Hindlimb muscle (tissue), 1 donor: ENCODE data around the gene MARF1. TPM values are rescaled to one million over a fixed set of nuclear protein-coding genes. Genes with fewer than 3 reads are reported as not detected.
"Not testable (repeated sequence)": the region's sequence is repeated elsewhere in the genome, so short reads cannot be mapped to it uniquely, and the experiment has no call there.

Experiments
- DNase-seq: peaks from one replicate; pipeline ENCODE4 v3.0.0-alpha.2; 2013
- polyA plus RNA-seq: library from polyadenylated mRNA; unstranded; fragments of 120-200 nt; gene quantifications from one replicate; pipeline ENCODE4 v1.2.1, GENCODE V29; 2013; ENCODE audit not compliant: insufficient read length

Gene MARF1
- 38.6 TPM for polyA plus RNA-seq

- peak; percentile 96 for DNase-seq
Measured at GRCh38 chr16:15643048-15643945, at the start of gene MARF1. Gene MARF1, minus strand, starts transcription at chr16:15643154. Its CDS starts 3,921 bp downstream, at chr16:15639233.

DNA sequence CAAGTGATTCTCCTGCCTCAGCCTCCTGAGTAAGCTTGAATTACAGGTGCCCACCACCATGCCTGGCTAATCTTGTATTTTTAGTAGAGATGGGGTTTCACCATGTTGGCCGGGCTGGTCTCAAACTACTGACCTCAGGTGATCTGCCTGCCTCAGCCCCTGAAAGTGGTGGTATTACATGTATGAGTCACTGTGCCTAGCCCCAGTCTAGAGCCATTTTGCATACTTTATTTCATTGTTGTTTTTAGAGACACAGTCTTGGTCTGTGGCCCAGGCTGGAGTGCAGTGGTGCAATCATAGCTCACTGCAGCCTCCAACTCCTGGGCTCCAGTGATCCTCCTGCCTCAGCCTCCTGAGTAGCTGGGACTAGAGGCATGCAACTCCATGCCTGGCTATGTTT is 49.6 kb upstream of the MARF1 start:
- not testable (repeated sequence) for DNase-seq

DNA sequence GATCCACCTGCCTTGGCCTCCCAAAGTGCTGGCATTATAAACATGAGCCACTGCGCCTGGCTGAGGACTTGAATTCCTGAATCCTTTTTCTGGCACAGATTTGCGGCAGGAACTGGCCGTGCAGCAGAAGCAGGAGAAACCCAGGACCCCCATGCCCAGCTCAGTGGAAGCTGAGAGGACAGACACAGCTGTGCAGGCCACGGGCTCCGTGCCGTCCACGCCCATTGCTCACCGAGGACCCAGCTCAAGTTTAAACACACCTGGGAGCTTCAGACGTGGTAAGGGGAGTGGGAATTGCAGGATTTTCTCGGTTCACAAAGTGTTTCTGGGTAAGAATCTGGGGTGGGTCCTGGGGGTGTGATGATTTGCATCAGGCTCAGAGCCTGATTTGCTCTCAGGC is 48.1 kb upstream of the MARF1 start:
- DNase-seq = no peak

DNA sequence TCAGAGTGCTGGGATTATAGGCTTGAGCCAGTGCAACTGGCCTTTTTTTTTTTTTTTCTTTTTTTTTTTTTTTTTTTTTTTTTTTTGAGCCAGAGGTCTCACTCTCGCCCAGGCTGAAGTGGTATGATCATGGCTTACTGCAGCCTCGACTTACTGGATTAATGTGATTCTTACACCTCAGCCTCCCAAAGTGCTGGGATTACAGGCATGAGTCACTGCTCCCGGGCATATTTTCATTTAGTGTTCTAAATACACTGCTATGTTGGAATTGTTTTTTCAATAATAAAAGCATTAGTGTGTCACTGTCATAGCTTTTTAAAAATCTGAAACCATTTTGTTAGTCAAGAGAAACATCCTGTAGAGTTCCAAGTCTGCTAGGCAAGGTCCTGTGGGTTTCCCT is 47.3 kb upstream of the MARF1 start:
- DNase-seq = no peak

DNA sequence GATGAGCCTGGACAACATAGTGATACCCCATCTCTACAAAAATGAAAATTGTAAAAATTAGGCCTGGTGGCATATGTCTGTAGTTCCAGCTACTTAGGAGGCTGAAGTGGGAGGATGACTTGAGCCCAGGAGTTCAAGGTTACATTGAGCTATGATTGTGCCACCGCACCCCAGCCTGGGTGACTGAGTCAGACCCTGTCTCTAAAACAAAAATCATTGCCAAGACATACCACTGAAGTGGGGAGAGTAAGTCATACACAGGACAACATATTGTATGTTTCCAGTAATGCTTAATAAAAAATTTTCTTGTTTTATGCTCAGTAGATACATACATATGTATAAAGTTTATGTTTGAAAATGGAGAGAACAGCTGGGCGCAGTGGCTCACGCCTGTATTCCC is 46.3 kb upstream of the MARF1 start:
- DNase-seq = no peak

- DNase-seq = no peak
Measured at GRCh38 chr16:15686287-15686686, 43.3 kb upstream of the MARF1 start.

- no peak for DNase-seq
Measured at GRCh38 chr16:15682105-15682570, 39.2 kb upstream of the MARF1 start.

GRCh38 chr16:15677447-15677846 is 34.5 kb upstream of the MARF1 start:
- DNase-seq = no peak

DNA sequence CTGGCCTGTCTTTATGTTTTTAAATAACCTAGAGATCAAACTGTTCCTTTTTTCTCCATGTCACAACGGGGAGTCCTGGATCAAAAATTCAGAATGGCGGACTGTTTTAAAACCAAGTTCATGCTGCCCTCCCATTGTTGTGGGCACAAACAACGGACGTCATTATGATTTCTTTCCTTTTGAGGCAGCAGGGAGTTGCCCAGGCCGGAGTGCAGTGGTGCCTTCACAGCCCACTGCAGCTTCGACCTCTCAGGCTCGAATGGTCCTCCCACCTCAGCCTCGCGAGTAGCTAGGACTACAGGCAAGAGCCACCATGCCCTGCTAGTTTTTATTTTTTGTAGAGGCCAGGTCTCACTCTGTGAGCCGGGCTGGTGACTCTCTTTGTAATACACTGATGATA is 33.6 kb upstream of the MARF1 start:
- DNase-seq = no peak

DNA sequence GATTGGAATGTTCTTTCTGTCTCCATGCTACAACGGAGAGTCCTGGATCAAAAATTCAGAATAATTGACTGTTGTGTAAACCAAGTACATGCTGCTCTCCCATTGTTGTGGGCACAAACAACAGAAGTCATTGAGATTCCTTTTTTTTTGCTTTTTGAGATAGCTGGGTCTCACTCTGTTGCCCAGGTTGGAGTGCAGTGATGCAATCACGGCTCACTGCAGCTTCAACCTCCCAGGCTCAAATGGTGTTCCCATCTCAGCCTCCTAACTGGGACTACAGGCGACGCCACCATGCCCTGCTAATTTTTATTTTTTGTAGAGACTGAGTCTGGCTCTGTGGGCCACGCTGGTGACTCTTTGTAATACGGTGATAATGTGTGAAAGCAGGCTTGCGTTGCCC is 31.6 kb upstream of the MARF1 start:
- no peak for DNase-seq

DNA sequence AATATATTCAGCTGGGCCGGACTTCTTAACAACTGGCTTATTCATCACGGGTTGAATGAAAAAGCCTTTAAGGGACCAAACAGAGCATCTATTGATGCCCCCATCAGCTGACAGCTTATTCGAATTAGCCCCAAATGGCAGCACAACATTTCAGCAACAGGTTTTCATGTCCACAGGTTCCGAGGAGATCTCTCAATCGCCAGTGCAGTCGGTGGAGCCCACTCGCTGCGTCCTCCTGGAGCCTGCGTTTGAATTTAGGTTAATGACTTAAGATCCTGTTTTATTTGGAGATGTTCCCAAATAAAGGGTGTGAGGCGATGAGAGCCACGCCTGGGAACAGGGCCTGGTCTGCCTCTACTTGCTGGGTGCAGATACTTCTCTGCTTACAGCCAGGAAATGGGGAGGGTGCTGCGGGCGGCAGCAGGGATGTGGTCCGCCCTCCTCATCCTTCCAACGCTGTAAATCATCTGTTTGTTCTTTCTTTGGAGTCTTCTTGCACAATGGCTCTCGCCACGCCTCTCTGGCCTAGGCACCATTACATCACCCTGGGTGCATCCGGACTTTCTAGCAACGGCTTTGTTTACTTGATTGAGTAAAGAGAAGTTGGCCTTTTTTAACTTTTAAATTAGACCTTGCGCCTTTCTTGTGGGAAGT is 29.7 kb upstream of the MARF1 start:
- DNase-seq = peak; percentile 68

GRCh38 chr16:15672127-15672513 is 29.2 kb upstream of the MARF1 start:
- not testable (repeated sequence) for DNase-seq

DNA sequence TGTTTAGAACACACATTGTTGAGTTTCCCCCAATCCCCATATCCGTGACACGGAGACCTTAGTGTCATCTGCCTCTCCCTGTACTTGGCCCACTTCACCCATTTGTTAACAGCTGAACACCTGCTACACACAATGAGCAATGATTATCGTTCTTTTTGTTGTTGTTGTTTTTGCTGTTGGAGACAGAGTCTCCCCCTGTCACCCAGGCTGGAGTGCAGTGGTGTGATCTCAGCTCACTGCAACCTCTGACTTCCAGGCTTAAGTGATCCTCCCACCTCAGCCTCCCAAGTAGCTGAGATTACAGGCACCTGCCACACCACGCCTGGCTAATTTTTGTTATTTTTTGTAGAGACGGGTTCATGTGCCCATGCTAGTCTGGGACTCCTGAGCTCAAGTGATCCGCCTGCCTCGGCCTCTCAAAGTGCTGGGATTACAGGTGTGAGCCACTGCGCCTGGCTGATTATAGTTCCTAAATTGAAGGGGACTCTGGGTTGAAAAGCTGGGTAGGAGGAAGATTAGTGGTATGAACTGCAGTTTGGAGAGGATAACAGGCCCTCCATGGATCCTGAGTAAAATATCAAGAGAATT is 28.7 kb upstream of the MARF1 start:
- no peak for DNase-seq

DNA sequence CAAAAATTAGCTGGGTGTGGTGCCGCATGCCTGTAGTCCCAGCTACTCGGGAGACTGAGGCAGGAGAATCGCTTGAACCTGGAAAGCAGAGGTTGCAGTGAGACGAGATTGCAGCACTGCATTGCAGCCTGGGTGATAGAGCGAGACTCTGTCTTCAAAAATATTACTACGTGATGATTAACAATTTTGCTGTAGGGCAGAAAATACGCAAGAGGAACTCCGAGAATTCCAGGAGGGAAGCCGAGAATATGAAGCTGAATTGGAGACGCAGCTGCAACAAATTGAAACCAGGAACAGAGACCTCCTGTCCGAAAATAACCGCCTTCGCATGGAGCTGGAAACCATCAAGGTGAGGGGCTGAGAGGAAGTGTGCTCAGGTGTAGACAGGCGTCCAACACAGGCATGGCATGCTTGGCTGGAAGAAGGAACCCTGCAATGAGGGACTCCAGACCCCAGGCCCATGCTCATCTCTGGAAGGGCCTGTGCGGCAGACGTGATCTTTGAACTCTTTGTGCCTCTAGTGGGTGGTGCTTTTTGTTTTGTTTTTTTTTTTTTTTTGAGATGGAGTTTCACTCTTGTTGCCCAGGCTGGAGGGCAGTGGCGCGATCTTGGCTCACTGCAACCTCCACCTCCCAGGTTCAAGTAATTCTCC is 24.3 kb upstream of the MARF1 start:
- DNase-seq = no peak

- no peak for DNase-seq
Measured at GRCh38 chr16:15665107-15665506, 22.2 kb upstream of the MARF1 start.

DNA sequence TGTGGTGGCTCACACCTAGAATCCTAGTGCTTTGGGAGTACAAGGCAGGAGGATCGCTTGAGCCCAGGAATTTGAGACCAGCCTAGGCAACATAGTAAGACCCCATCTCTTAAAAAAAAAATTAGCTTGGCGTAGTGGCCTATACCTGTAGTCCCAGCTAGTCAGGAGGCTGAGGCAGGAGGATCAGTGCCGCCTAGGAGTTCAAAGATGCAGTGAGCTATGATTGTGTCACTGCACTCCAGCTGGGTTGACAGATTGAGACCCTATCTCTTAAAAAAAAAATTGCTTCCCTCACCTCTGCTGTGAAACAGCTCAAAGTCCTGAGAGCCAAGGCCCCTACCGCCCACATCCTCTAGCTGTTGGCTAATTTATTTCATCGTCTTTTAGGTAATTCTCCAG is 17.2 kb upstream of the MARF1 start:
- DNase-seq = no peak

DNA sequence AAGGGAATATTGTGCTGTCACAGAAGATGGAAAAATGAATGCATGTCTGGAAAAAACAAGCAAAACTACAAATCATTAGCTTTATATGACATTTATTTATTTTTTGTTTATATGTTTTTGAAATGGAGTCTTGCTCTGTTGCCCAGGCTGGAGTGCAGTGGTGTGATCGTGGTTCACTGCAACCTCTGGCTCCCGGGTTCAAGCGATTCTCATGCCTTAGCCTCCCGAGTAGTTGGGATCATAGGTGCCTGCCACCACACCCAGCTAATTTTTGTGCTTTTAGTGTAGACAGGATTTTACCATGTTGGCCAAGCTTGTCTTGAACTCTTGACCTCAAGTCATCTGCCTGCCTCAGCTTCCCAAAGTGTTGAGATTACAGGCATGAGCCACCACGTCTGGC is 15.6 kb upstream of the MARF1 start:
- DNase-seq = no peak

GRCh38 chr16:15658149-15658548 is 15.2 kb upstream of the MARF1 start:
- no peak for DNase-seq

DNA sequence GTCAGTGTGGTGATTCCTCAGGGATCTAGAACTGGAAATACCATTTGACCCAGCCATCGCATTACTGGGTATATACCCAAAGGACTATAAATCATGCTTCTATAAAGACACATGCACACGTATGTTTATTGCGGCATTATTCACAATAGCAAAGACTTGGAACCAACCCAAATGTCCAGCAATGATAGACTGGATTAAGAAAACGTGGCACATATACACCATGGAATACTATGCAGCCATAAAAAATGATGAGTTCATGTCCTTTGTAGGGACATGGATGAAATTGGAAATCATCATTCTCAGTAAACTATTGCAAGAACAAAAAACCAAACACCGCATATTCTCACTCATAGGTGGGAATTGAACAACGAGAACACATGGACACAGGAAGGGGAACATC is 12.6 kb upstream of the MARF1 start:
- DNase-seq = not testable (repeated sequence)

GRCh38 chr16:15654591-15654990 is 11.6 kb upstream of the MARF1 start:
- DNase-seq = no peak

DNA sequence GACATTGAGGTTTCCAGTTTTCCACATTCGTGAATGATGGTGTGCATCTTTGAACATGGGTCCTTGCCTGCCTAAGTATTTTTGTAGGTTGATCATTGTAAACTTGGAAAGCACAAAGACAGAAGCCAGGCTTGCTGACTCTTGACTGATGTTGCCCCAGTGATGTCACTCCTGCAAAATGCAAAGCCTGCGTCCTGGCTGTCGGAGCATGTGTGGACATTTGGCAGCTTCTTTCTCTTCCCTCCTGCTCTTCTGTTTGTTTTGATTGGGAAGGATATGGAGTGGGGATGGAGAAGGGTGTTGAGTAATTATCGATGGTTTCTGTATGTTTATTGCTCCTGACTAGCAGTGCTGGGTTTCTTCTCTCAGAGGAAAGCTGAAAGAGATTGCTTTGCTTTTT is 10.3 kb upstream of the MARF1 start:
- DNase-seq = no peak

GRCh38 chr16:15652293-15653001 is 9.5 kb upstream of the MARF1 start:
- no peak for DNase-seq
